LNCaP clone FGC (cell line): ENCODE results near the gene AMOTL1.

Source experiments
- DNase-seq: peaks from one replicate; pipeline ENCODE4 v3.0.0-alpha.2; 2011; ENCODE audit warnings: low read depth
- H3K4me3 ChIP-seq: 2 replicates; pipeline ENCODE4 v1.5.1; 2011; ENCODE audit warnings: mild to moderate bottlenecking, low read depth, low read length, control low read depth
- CTCF ChIP-seq: IDR thresholded peaks from 2 replicates; pipeline ENCODE4 v1.5.1; 2012; ENCODE audit warnings: mild to moderate bottlenecking; ENCODE audit not compliant: control insufficient read depth, insufficient read depth; ENCODE audit errors: extremely low read depth

AMOTL1 gene

GRCh38 chr11:94799726-94800125 is 31.6 kb downstream of the AMOTL1 start:
- TF ChIP-seq CTCF: no peak
- DNase-seq: no peak
- H3K4me3 ChIP-seq: no peak overlapping the region

- no peak for TF ChIP-seq CTCF
- DNase-seq: peak; percentile 89
- H3K4me3 ChIP-seq: no peak overlapping the region
Measured at GRCh38 chr11:94800414-94800813, 32.3 kb downstream of the AMOTL1 start.

GRCh38 chr11:94801866-94802460 is 33.8 kb downstream of the AMOTL1 start:
- no peak overlapping the region for H3K4me3 ChIP-seq
- no peak for TF ChIP-seq CTCF
- DNase-seq: no peak

- H3K4me3 ChIP-seq: no peak overlapping the region
- TF ChIP-seq CTCF: no peak
- no peak for DNase-seq
Measured at GRCh38 chr11:94802501-94802900, 34.3 kb downstream of the AMOTL1 start.

- no peak for DNase-seq
- TF ChIP-seq CTCF: no peak
- H3K4me3 ChIP-seq: no peak overlapping the region
Measured at GRCh38 chr11:94803491-94803890, 35.3 kb downstream of the AMOTL1 start.

- no peak for TF ChIP-seq CTCF
- no peak overlapping the region for H3K4me3 ChIP-seq
- no peak for DNase-seq
Measured at GRCh38 chr11:94804874-94805273, 36.7 kb downstream of the AMOTL1 start.

GRCh38 chr11:94806014-94806413 is 37.9 kb downstream of the AMOTL1 start:
- no peak for TF ChIP-seq CTCF
- no peak for DNase-seq
- H3K4me3 ChIP-seq: no peak overlapping the region
